OCI-LY7 (cell line): Measurements from ENCODE around the gene METTL21C. TPM values are rescaled to one million over a fixed set of nuclear protein-coding genes. Genes with fewer than 3 reads are reported as not detected.

ENCODE experiments used
- BruUV-seq: library from RNA; stranded (reverse); fragments of 400-500 nt; replicated peaks from 2 replicates; lab custom pipeline; 2021; lab: Mats Ljungman, UMichigan
- CTCF ChIA-PET: fragments of 300-600 bp; sonication (Branson Sonifier 250); formaldehyde crosslinking; loops from one replicate; lab custom pipeline; 2022; ENCODE audit warnings: antibody characterized with exemption; ENCODE audit not compliant: unreplicated experiment; lab: Charles Lee
- POLR2A ChIA-PET: fragments of 300-600 bp; sonication (Branson Sonifier 250); formaldehyde crosslinking; loops from one replicate; lab custom pipeline; 2022; ENCODE audit warnings: antibody characterized with exemption; lab: Charles Lee
- DNase-seq: peaks from one replicate; pipeline ENCODE4 v3.0.0-alpha.2; 2015; ENCODE audit warnings: low spot score
- H2AFZ ChIP-seq: fragments of 200-600 bp; sonication (generic), shearing (Covaris generic); 2 replicates; pipeline ENCODE4 v1.6.1; 2014; ENCODE audit warnings: mild to moderate bottlenecking, antibody characterized with exemption, low read length, moderate library complexity
- H3K27ac ChIP-seq: fragments of 200-600 bp; sonication (generic); 2 replicates; pipeline ENCODE4 v1.5.1; 2014; ENCODE audit warnings: mixed run types, low read depth, mild to moderate bottlenecking, moderate library complexity, low read length, inconsistent platforms; ENCODE audit not compliant: poor library complexity, severe bottlenecking
- H3K36me3 ChIP-seq: fragments of 200-600 bp; sonication (generic); 2 replicates; pipeline ENCODE4 v1.6.1; 2014; ENCODE audit warnings: mild to moderate bottlenecking, antibody characterized with exemption, low read length, moderate library complexity, mixed read lengths; ENCODE audit not compliant: insufficient read depth
- H3K4me1 ChIP-seq: fragments of 200-600 bp; sonication (generic); 2 replicates; pipeline ENCODE4 v1.5.1; 2014; ENCODE audit warnings: mild to moderate bottlenecking, low read length; ENCODE audit not compliant: insufficient read depth, poor library complexity, severe bottlenecking
- H3K4me2 ChIP-seq: fragments of 200-600 bp; sonication (generic); 2 replicates; pipeline ENCODE4 v1.6.1; 2014; ENCODE audit warnings: mild to moderate bottlenecking, low read length
- H3K4me3 ChIP-seq: fragments of 200-600 bp; sonication (generic); 2 replicates; pipeline ENCODE4 v1.5.1; 2014; ENCODE audit warnings: mild to moderate bottlenecking, low read depth, low read length; ENCODE audit not compliant: poor library complexity, severe bottlenecking
- H3K79me2 ChIP-seq: fragments of 200-600 bp; sonication (generic); 2 replicates; pipeline ENCODE4 v1.6.1; 2016; ENCODE audit warnings: low read depth, mild to moderate bottlenecking, low read length, moderate library complexity, mixed read lengths; ENCODE audit not compliant: insufficient read depth
- H3K9me2 ChIP-seq: fragments of 200-600 bp; sonication (generic); 2 replicates; pipeline ENCODE4 v1.6.1; 2016; ENCODE audit warnings: mild to moderate bottlenecking, low read length, mixed read lengths; ENCODE audit not compliant: insufficient read depth
- H3K9me3 ChIP-seq: fragments of 200-600 bp; sonication (generic); 2 replicates; pipeline ENCODE4 v1.6.1; 2014; ENCODE audit warnings: mild to moderate bottlenecking, mixed run types, low read length, mixed read lengths
- H4K20me1 ChIP-seq: fragments of 200-600 bp; sonication (generic); 2 replicates; pipeline ENCODE4 v1.6.1; 2014; ENCODE audit warnings: mild to moderate bottlenecking, antibody characterized with exemption, low read length, moderate library complexity, mixed read lengths; ENCODE audit not compliant: insufficient read depth
- EZH2phosphoT487 ChIP-seq: fragments of 200-600 bp; sonication (generic); IDR thresholded peaks from 2 replicates; pipeline ENCODE4 v1.6.1; 2018; ENCODE audit warnings: low read depth, borderline replicate concordance, mild to moderate bottlenecking, mixed run types, antibody characterized with exemption, low read length, moderate library complexity, mixed read lengths
- intact Hi-C: fragments of 100-400 bp; cut with micrococcal nuclease; formaldehyde crosslinking; loops from one replicate; pipeline ENCODE4 v1.10.0; 2022; ENCODE audit not compliant: unreplicated experiment
- total RNA-seq, 2 experiments: library from RNA; depleted of rRNA in 1 of 2; stranded (reverse); fragments of >200 nt in 1 of 2; shearing (Covaris generic) in 1 of 2; gene quantifications; 2 replicates each; pipeline ENCODE4 v1.2.3, GENCODE V29; 2014 to 2022
- TF ChIP-seq, protein P1 (sequence below): fragments of 200-600 bp; sonication (generic); conservative IDR thresholded peaks from 2 replicates; pipeline ENCODE4 v1.5.1; 2014; ENCODE audit warnings: mild to moderate bottlenecking, antibody characterized with exemption, low read length, moderate library complexity, mixed read lengths

Gene METTL21C
- total RNA-seq, 2 experiments from 2014 or later, result not detected

DNA sequence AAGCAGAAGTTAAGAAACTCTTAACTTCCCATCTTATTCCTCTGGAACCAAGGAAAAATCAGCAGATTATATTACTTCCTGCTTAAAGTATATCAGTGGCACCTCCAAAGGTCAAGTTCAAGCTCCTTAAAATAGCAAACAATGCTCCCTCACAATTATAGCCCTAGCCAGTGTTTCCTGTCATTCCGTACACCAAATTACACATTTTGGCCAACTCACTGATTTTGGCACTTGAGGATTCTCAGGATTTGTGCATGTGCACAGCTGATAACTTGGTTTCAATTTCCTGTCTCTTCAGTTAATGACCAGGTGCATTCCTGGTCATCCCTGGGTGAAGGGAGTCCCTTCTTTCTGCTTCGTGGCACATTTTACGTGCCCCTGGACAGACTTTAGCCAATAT is 56.1 kb downstream of the METTL21C start:
- TF ChIP-seq, protein P1, sequence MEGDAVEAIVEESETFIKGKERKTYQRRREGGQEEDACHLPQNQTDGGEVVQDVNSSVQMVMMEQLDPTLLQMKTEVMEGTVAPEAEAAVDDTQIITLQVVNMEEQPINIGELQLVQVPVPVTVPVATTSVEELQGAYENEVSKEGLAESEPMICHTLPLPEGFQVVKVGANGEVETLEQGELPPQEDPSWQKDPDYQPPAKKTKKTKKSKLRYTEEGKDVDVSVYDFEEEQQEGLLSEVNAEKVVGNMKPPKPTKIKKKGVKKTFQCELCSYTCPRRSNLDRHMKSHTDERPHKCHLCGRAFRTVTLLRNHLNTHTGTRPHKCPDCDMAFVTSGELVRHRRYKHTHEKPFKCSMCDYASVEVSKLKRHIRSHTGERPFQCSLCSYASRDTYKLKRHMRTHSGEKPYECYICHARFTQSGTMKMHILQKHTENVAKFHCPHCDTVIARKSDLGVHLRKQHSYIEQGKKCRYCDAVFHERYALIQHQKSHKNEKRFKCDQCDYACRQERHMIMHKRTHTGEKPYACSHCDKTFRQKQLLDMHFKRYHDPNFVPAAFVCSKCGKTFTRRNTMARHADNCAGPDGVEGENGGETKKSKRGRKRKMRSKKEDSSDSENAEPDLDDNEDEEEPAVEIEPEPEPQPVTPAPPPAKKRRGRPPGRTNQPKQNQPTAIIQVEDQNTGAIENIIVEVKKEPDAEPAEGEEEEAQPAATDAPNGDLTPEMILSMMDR, result no peak
- TF ChIP-seq EZH2phosphoT487, result no peak
- intact Hi-C loops, result no loop called here
- Histone ChIP-seq H3K4me3 (no peak overlapping the region), H3K4me1 (no peaks in the 10 kb centered on the region), H3K4me2 (no peak overlapping the region), H3K27ac (no peak overlapping the region), H3K79me2 (no peaks in the 10 kb centered on the region), H2AFZ (no peak overlapping the region), H3K9me2 (no peaks in the 10 kb centered on the region), H3K9me3 (no peaks in the 10 kb centered on the region), H3K36me3 (peaks cover 81% of the 10 kb centered on the region), H4K20me1 (no peaks in the 10 kb centered on the region)
- POLR2A ChIA-PET, result interaction anchor here (0.7 kb wide), 1 partner anchor 12 kb away, joined by 3 read pairs; no protein-coding TSS in a partner anchor
- CTCF ChIA-PET, result no interaction called here
- BruUV-seq, result no TSS peak
- no peak for DNase-seq

Other genes with a start within 250 kb of the METTL21C start
- 31.1 and 31.4 TPM in 2 replicates for gene TPP2, start 98.1 kb downstream of the METTL21C start, total RNA-seq (2014; rRNA removed; shearing (Covaris generic))
- gene TPP2, start 98.1 kb downstream of the METTL21C start, total RNA-seq (2022), result 36.3 and 39.7 TPM in 2 replicates
- gene TEX30, start 78.7 kb upstream of the METTL21C start, total RNA-seq (2014; rRNA removed; shearing (Covaris generic)), result 6.7 and 14.2 TPM in 2 replicates
- gene TEX30, start 78.7 kb upstream of the METTL21C start, total RNA-seq (2022), result 4.0 and 5.4 TPM in 2 replicates
- gene POGLUT2, start 103.9 kb upstream of the METTL21C start, total RNA-seq (2014; rRNA removed; shearing (Covaris generic)), result not detected in 2 replicates
- not detected in 2 replicates for gene POGLUT2, start 103.9 kb upstream of the METTL21C start, total RNA-seq (2022)
- not detected in 2 replicates for gene BIVM, start 104.1 kb upstream of the METTL21C start, total RNA-seq (2014; rRNA removed; shearing (Covaris generic))
- not detected in 2 replicates for gene BIVM, start 104.1 kb upstream of the METTL21C start, total RNA-seq (2022)
- gene ERCC5, start 151.0 kb upstream of the METTL21C start, total RNA-seq (2014; rRNA removed; shearing (Covaris generic)), result 37.9 and 39.2 TPM in 2 replicates
- 38.5 and 44.3 TPM in 2 replicates for gene ERCC5, start 151.0 kb upstream of the METTL21C start, total RNA-seq (2022)